ENCODE data around the gene LSM12. TPM values are rescaled to one million over a fixed set of nuclear protein-coding genes. Genes with fewer than 3 reads are reported as not detected.
"Not testable (repeated sequence)": the region's sequence is repeated elsewhere in the genome, so short reads cannot be mapped to it uniquely, and the experiment has no call there.

LSM12 gene
- total RNA-seq, 1 donor from 2014 or later = 107 TPM

DNA sequence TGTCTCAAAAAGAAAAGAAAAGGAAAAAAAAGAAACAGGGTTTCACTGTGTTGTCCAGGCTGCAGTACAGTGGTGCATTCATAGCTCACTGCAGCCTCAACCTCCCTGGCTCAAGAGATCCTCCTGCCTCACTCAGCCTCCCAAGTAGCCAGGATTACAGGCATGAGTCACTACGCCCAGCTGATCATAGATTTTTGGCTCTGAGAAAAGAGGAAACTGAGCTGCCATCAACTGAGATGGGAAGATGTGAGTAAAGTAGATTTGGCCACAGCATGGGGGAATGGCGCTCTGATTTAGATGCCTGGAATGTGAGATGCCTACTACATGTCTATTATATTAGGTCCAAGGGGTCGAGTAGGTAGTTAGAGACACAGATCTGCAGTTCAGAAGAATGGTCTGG, 67.9 kb downstream of the LSM12 start:
- intact Hi-C loops (cut with micrococcal nuclease) = loop anchor here (5.0 kb wide), 1 partner anchor 91 kb away; the partner anchor contains the start of gene MPP2
- H3K27me3 Mint-ChIP-seq = peaks cover 20% of the 10 kb centered on the region
- DNase-seq = no peak
- H3K4me1 Mint-ChIP-seq = no peaks in the 10 kb centered on the region
- H3K36me3 Mint-ChIP-seq (ENCODE audit: low read depth) = no peaks in the 10 kb centered on the region
- H3K4me3 Mint-ChIP-seq = no peak overlapping the region
- H3K27ac Mint-ChIP-seq = no peak overlapping the region
- no peaks in the 10 kb centered on the region for H3K9me3 Mint-ChIP-seq

DNA sequence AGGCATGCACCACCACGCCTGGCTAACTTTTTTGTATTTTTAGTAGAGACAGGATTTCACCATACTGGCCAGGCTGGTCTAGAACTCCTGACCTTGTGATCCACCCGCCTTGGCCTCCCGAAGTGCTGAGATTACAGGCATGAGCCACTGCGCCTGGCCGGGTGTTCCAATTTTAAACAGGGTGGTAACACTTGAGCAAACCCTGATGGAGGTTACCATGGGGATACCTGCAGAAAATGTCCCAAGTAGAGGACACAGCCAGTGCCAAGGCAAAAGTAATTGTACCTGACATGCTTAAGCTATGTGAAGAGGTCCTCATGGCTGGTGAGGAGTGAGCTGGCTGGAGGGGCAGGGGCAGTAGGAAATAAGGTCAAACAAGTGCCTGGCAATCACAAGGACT, 69.3 kb downstream of the LSM12 start:
- intact Hi-C loops (cut with micrococcal nuclease) = loop anchor here (5.0 kb wide), 1 partner anchor 90 kb away; the partner anchor contains the start of gene MPP2
- not testable (repeated sequence) for DNase-seq; H3K4me3 Mint-ChIP-seq; H3K27ac Mint-ChIP-seq; H3K36me3 Mint-ChIP-seq (ENCODE audit: low read depth); H3K9me3 Mint-ChIP-seq; H3K4me1 Mint-ChIP-seq
- H3K27me3 Mint-ChIP-seq = peaks cover 22% of the 10 kb centered on the region

DNA sequence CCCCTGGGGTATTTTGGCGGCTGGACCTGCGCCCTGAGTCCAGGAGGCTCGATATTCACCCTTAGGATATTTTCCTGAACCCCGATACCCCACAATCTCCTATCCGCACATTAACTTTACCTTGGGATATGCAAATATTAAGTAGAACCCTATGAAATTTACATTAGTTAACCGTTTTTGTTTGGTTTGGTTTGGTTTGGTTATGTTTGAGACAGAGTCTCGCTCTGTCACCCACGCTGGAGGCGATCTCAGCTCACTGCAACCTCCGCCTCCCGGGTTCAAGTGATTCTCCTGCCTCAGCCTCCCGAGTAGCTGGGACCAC, 71.4 kb downstream of the LSM12 start:
- Mint-ChIP-seq H3K9me3 (no peaks in the 10 kb centered on the region), H3K4me3 (peak overlapping the region; percentile 44), H3K36me3 (ENCODE audit: low read depth) (no peaks in the 10 kb centered on the region), H3K27me3 (peaks cover 26% of the 10 kb centered on the region), H3K27ac (no peak overlapping the region), H3K4me1 (no peaks in the 10 kb centered on the region)
- DNase-seq = no peak
- intact Hi-C loops (cut with micrococcal nuclease) = loop anchor here (1.0 to 5.0 kb wide), 2 partner anchors 51 to 88 kb away; partner anchors contain the start of gene MPP2

DNA sequence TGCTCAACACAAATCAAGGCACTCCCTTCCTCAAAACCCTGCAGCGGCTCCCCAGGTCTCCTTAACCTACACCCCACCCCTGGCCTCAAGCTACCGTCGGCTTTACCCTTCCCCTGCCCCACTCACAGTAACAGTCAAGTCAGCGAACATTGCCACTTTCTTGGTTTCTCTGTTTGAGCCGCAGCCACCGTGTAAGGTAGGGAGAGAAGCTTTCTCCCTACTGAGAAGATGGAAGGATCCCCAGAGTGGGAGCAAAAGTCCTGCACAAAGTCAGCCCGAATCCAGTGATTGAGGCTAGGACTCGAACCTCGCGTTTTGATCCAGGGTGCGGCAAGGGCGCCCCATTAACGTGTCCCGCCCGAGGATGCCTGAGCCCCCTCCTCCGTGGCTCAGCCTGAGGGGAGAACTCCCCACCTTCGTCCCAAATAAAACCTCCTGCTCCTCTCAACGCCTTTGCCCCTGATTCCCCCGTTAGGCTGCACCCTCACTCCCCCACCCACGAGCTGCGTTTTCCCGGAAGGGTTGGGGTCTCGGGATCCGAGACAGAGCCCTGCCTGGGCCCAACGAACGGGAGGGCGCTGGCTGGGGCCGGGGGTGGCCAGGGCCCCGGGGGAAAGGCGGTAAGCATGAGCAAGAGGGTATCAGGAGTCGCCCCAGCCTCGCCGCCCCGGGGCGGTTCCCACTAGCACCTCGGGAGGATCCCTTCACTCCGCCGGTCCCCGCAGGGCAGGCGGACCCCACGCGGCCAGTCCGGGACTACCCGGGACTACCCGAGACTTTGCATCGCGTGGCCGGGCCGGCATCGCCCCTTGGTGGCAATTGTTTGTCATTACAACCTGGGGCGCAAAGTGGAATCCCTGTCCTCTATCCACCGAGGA, 72.0 kb downstream of the LSM12 start:
- intact Hi-C loops (cut with micrococcal nuclease) = loop anchor here (1.0 to 5.0 kb wide), 2 partner anchors 50 to 87 kb away; partner anchors contain the start of gene MPP2
- peak overlapping the region; percentile 44 for H3K4me3 Mint-ChIP-seq

DNA sequence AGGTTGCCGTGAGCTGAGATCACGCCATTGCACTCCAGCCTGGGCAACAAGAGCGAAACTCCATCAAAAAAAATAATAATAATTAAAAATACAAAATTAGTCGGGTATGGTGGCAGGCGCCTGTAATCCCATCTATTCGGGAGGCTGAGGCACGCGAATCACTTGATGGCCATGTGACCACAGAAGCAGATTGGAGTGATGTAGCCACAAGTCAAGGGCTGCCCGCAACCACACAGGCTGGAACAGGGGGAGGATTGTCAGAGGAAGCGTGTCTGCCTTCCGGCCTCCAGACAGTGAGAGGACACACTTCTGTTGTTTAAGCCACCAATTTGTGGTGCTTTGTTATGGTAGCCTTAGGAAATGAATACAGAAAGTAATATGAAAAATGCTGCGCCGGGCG, 73.8 kb downstream of the LSM12 start:
- H3K9me3 Mint-ChIP-seq = no peaks in the 10 kb centered on the region
- H3K4me1 Mint-ChIP-seq = no peaks in the 10 kb centered on the region
- intact Hi-C loops (cut with micrococcal nuclease) = no loop called here
- no peak overlapping the region for H3K27ac Mint-ChIP-seq
- H3K36me3 Mint-ChIP-seq (ENCODE audit: low read depth) = no peaks in the 10 kb centered on the region
- DNase-seq = no peak
- no peak overlapping the region for H3K4me3 Mint-ChIP-seq
- H3K27me3 Mint-ChIP-seq = peaks cover 27% of the 10 kb centered on the region

More for the DNA sequence above, 72.0 kb downstream of the LSM12 start:
- no peak overlapping the region for H3K27ac Mint-ChIP-seq
- peaks cover 26% of the 10 kb centered on the region for H3K27me3 Mint-ChIP-seq
- no peaks in the 10 kb centered on the region for H3K9me3 Mint-ChIP-seq
- no peaks in the 10 kb centered on the region for H3K4me1 Mint-ChIP-seq
- H3K36me3 Mint-ChIP-seq (ENCODE audit: low read depth) = no peaks in the 10 kb centered on the region
- DNase-seq = peak; percentile 91

DNA sequence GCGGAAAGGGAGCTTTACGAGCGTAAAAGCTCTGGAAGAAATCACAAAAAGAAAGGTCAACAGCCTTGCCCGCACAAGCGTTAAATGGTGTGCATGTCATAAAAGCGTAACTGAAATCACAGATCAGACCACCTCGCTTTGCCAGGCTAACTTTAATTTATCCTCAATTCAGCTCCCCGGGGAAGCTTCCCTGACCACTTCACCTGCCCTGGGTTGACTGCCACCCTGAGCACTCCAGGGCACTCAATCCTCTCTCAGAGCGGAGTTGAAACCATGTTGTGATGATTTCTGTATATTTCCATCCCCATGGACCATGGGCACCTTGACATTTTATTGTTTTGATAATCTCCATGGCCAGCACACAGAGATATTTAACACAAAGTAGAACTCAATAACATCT, 78.2 kb downstream of the LSM12 start:
- no peak overlapping the region for H3K4me3 Mint-ChIP-seq
- H3K27me3 Mint-ChIP-seq = peaks cover 36% of the 10 kb centered on the region
- intact Hi-C loops (cut with micrococcal nuclease) = no loop called here
- no peak for DNase-seq
- H3K36me3 Mint-ChIP-seq (ENCODE audit: low read depth) = no peaks in the 10 kb centered on the region
- peaks cover 8% of the 10 kb centered on the region for H3K4me1 Mint-ChIP-seq
- no peak overlapping the region for H3K27ac Mint-ChIP-seq
- no peaks in the 10 kb centered on the region for H3K9me3 Mint-ChIP-seq

- H3K9me3 Mint-ChIP-seq = no peaks in the 10 kb centered on the region
- intact Hi-C loops (cut with micrococcal nuclease) = no loop called here
- peaks cover 8% of the 10 kb centered on the region for H3K4me1 Mint-ChIP-seq
- DNase-seq = no peak
- H3K4me3 Mint-ChIP-seq = no peak overlapping the region
- H3K27ac Mint-ChIP-seq = no peak overlapping the region
- no peaks in the 10 kb centered on the region for H3K36me3 Mint-ChIP-seq (ENCODE audit: low read depth)
- H3K27me3 Mint-ChIP-seq = peaks cover 42% of the 10 kb centered on the region
These were observed 79.1 kb downstream of the LSM12 start for GRCh38 chr17:43987131-43988021.

- peaks cover 8% of the 10 kb centered on the region for H3K4me1 Mint-ChIP-seq
- no peak overlapping the region for H3K4me3 Mint-ChIP-seq
- H3K27me3 Mint-ChIP-seq = peaks cover 48% of the 10 kb centered on the region
- H3K36me3 Mint-ChIP-seq (ENCODE audit: low read depth) = no peaks in the 10 kb centered on the region
- intact Hi-C loops (cut with micrococcal nuclease) = no loop called here
- no peaks in the 10 kb centered on the region for H3K9me3 Mint-ChIP-seq
- H3K27ac Mint-ChIP-seq = no peak overlapping the region
- DNase-seq = no peak
These were observed 80.1 kb downstream of the LSM12 start for GRCh38 chr17:43986225-43986981.

DNA sequence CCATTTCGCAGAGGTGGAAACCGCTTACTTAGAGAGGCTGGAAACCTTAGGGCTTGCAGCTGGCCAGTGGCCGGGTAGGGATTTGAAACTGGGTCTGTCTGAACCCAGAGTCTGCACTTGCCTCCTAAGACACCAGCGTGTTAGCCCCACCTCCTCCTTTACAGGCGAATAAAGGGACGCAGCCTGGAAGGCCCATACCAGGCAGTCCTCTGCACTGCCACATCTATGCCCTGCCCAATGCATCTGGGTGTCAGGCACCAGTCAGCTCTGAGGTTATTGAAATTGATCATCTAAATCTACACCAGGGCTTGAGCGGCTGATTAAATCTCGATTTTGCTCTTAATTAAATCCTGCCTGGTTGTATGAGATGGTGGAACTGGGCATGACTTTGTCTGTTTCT, 82.0 kb downstream of the LSM12 start:
- peaks cover 8% of the 10 kb centered on the region for H3K4me1 Mint-ChIP-seq
- H3K27ac Mint-ChIP-seq = no peak overlapping the region
- intact Hi-C loops (cut with micrococcal nuclease) = no loop called here
- peak overlapping the region; percentile 23 for H3K4me3 Mint-ChIP-seq
- H3K27me3 Mint-ChIP-seq = peaks cover 54% of the 10 kb centered on the region
- no peaks in the 10 kb centered on the region for H3K36me3 Mint-ChIP-seq (ENCODE audit: low read depth)
- DNase-seq = no peak
- no peaks in the 10 kb centered on the region for H3K9me3 Mint-ChIP-seq

Other genes with a start within 250 kb of the LSM12 start
- 0.63 TPM in 1 of 2 replicates, not detected in the other for gene MPP3, start 233.5 kb downstream of the LSM12 start, total RNA-seq
- not detected in 2 replicates for gene CD300LG, start 219.5 kb downstream of the LSM12 start, total RNA-seq
- 0.83 and 1.3 TPM in 2 replicates for gene MPP2, start 159.1 kb downstream of the LSM12 start, total RNA-seq
- gene PPY, start 124.2 kb downstream of the LSM12 start, total RNA-seq = not detected in 2 replicates
- 0.26 TPM in 1 of 2 replicates, not detected in the other for gene PYY, start 112.7 kb downstream of the LSM12 start, total RNA-seq
- gene NAGS, start 62.0 kb downstream of the LSM12 start, total RNA-seq = 0.59 and 0.91 TPM in 2 replicates
- 27.5 and 32.8 TPM in 2 replicates for gene TMEM101, start 51.7 kb downstream of the LSM12 start, total RNA-seq
- gene G6PC3, start 4.1 kb upstream of the LSM12 start, total RNA-seq = 33.3 and 34.1 TPM in 2 replicates
- 16.1 and 17.7 TPM in 2 replicates for gene HDAC5, start 57.0 kb upstream of the LSM12 start, total RNA-seq
- gene HROB, start 75.3 kb upstream of the LSM12 start, total RNA-seq = 23.8 and 24.5 TPM in 2 replicates
- 0.09 and 0.78 TPM in 2 replicates for gene ASB16, start 104.0 kb upstream of the LSM12 start, total RNA-seq
- 16.1 and 19.0 TPM in 2 replicates for gene TMUB2, start 120.3 kb upstream of the LSM12 start, total RNA-seq
- 105 and 118 TPM in 2 replicates for gene ATXN7L3, start 133.2 kb upstream of the LSM12 start, total RNA-seq
- 193 and 195 TPM in 2 replicates for gene UBTF, start 153.0 kb upstream of the LSM12 start, total RNA-seq
- not detected in 2 replicates for gene SLC4A1, start 201.5 kb upstream of the LSM12 start, total RNA-seq
- 0.42 TPM in 1 of 2 replicates, not detected in the other for gene RUNDC3A, start 241.9 kb upstream of the LSM12 start, total RNA-seq